Dedifferentiated amniotic fluid mesenchymal stem cell (primary cell): ENCODE results near the gene RHBDD3.
"Not testable (repeated sequence)": the region's sequence is repeated elsewhere in the genome, so short reads cannot be mapped to it uniquely, and the experiment has no call there.

Source experiments
- DNase-seq: peaks from one replicate; pipeline ENCODE4 v3.0.0-alpha.2; 2016; ENCODE audit errors: extremely low spot score

RHBDD3 gene

DNA sequence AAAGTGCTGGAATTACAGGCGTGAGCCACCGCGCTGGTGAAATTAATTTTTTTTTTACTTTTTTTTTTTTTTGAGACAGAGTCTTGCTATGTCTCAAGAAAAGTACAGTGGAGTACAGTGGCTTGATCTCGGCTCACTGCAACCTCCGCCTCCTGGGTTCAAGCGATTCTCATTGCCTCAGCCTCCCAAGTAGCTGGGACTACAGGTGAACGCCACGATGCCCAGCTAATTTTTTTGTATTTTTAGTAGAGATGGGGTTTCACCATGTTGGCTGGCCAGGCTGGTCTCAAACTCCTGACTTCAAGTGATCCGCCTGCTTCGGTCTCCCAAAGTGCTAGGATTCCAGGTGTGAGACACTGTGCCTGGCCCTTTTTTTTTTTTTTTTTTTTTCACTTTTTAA, 19.9 kb downstream of the RHBDD3 start:
- not testable (repeated sequence) for DNase-seq

DNA sequence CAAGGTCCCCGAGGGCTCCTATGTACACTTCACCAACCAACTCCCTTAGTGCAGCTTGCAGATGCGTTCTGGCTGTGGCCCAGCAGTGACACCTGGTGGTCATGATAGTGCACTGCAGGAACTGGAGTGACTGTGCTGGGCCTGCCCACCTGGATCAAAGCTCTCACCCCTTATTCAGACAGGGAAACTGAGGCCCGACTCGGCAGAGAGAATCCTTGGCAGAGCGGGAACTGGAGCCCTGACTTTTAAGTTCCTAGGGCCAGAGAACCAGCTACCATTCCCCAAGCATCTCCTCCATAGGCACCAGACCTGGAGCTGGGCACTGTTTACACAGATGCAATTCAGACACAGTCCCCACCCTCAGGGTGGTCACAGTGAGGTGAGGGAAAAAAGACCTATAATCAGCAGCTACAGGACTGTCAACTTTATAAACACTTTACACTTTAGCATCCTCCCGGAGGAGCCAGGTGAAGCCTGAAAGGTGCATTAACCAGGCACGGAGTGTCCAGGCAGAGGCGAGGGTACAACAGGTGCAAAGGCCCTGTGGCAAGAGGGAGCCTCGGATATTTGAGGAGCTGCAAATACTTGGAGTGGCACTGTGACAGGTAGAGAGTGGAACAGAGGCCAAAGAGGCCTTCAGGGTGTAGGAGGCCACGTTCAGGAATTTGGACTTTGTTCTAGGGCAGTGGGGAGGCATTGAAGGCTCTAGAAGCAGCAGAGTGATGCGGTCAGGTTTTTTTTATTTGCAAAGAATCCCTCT, 22.0 kb downstream of the RHBDD3 start:
- DNase-seq = peak; percentile 56

DNA sequence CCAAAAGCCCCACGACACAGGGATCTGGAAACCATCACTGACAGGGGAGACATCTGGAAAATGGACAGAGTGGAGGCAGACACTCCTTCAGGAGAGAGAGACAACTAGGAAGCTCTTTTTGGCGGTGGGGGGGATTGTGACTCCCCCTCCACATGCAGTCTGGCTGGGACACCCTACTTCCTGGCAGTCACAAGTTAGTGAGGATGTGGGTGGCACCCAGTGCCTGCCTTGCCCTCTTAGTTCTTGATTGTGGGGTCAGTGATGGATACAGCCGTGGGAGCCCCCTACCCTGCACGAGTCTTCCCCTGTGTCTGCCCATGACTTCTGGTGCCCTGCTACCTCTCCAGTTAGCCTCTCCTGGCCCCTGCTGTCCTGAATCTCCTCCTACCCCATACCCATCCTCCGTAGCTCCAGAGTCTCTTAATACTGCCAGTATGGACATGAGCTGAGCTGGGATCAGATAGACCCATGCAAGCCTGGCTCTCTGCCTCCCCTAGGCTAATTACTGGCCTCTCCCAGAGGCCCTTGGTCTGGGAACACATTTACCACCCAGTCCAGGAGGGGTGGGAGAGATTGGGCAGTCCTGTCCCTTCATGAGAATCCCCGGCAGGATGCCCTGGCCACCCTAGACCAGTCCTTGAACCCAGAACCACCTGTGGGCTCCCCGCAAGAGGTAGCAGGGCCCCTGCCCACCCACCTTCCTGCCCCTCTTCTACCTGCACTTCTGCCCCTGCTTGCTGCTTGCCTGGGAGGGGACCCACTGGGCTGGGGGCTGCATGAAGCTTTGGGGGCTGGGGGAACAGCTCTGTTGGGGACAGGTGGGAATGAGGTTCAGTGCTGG, 22.8 kb downstream of the RHBDD3 start:
- no peak for DNase-seq

DNA sequence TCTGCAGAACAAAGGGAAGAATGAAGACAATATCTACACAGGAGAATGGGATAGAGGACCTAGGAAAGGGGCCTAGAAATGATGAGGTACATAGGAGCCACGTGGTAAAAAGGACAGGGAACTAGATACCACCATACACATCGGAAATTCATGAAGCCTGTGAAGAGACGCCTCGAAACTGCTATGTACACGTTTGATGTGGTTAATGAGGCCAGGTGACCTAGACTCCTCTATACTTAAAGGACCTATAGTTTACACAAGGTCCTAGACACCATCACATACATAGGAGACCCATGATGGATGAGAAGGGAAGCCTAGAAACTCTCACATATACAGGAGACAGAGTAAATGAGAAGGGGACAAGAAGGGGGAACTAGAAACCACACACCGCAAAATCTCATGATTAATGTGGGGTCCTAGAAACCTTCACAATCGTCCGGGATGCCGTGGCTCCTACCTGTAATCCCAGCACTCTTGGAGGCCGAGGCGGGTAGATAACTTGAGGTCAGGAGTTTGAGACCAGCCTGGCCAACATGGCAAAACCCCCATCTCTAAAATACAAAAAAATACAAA, 23.8 kb downstream of the RHBDD3 start:
- no peak for DNase-seq

DNA sequence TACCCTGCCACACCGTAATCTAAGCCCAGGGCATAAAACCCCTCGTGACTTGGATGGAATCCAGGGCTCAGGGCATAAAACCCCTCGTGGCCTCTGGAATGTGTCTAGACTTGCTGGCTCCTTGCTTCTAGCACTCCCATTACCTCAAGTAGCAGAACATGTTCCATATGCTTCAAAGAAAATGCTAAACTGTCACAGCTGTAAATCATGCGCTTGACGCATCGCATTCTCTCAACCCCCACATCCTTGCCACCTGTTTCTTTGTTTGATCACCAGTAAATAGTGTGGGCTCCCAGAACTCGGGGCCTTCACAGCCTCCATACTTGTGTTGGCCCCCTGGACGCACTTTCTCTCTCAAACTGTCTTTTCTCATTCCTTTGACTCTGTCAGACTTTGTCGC, 27.3 kb downstream of the RHBDD3 start:
- not testable (repeated sequence) for DNase-seq

DNA sequence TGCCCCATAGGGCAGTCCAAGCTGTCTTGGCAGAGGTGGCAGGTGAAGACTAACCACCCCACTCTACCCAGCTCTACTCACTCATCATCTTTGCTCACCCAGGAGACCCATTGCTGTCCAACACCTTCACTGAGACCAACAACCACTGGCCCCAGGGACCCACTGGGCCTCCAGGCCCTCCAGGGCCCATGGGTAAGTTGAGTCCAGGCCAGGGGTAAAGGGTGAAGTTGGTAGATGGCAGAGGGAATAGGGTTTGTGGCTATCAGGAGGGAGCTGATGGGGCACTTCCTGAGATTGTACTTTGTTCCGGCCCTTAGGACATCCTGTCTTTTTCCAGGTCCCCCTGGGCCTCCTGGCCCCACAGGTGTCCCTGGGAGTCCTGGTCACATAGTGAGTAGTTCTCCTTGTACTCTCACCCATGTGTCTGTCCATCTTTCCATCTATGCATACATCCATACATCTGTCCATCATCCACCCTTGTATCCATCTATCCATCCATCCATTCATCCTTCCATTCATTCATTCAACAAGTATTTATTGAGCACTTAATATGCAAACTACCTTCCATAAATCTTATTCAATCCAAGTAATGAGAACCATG, 34.4 kb downstream of the RHBDD3 start:
- DNase-seq = no peak

DNA sequence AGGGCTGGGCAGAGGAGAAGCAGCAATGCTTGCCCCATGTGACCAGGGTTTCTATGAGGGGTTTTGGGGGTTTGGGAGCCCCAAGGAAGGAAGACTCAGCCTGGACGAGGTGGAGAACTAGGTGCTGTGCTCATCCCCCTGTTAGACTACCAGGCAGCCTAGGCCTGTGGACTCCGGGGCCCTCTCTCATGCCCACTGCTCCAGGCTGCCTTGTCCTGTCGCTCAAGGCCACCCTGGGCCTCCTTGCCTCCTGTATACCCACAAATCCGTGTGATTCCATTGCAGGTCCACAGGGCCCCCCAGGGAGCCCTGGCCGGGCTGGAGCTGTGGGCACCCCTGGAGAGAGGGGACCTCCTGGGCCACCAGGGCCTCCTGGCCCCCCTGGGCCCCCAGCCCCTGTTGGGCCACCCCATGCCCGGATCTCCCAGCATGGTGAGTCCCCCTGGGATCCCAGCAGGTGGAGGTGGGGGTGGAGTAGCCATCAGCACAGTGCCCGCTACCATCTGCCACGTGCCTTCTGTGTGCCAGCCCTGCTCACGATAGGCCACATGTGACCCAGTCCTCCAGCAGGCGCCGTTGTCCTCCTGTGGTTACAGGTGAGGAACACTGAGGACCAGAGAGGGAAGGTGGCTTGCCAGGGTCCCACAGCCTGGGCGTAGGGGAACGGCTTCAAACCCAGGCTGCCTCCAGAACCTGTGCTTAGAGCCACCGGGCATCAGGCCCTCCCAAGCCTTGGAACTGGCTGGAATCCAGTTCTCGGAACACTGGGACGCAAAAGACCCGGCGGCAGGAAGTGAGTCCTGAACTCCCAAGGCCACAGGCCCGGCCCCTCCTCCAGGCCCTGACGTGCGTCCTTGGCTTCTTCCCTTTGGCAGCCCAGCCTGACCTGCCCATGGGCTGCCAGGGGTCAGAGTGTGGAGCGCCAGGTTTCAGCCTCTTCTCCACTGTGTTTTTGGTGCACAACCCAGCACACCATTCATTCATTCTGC, 35.5 kb downstream of the RHBDD3 start:
- DNase-seq = no peak

DNA sequence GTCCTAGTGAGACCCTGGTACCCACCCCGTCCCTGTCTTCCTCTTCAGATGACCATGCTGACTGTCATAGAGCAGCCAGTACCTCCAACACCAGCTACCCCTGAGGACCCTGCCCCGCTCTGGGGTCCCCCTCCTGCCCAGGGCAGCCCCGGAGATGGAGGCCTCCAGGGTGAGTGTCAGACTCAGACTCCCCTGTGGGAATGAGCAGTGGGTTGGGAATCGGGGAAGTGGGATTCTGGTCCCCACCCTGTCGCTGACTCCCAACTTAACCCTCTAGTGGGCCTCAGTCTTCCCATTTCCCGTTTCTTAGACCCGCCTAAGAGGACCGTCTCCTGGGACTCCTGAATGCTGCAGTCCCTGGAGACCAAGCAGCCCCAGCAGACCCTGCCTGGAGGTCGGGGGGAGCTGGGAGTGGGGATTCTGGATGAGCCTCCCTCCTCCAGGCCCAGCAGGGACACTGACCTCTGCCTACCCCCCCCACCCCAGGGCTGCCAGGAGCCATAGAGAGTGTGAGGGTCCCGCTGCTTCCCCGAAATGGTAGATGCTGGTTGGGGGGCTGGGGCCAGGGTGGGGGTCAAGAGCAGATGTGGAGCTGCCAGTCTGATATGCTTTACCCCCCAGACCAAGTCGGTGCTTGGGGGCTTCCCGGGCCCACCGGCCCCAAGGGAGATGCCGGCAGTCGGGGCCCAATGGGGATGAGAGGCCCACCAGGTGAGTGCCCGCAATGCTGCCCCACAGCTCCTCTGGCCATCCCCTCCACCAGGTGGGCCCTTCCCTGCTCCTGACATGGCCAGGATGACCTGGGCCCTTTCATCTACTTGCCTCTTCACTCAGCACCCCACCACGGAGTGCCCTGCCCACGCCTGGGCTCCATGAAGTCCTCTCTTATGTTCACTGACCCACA, 36.6 kb downstream of the RHBDD3 start:
- no peak for DNase-seq

DNA sequence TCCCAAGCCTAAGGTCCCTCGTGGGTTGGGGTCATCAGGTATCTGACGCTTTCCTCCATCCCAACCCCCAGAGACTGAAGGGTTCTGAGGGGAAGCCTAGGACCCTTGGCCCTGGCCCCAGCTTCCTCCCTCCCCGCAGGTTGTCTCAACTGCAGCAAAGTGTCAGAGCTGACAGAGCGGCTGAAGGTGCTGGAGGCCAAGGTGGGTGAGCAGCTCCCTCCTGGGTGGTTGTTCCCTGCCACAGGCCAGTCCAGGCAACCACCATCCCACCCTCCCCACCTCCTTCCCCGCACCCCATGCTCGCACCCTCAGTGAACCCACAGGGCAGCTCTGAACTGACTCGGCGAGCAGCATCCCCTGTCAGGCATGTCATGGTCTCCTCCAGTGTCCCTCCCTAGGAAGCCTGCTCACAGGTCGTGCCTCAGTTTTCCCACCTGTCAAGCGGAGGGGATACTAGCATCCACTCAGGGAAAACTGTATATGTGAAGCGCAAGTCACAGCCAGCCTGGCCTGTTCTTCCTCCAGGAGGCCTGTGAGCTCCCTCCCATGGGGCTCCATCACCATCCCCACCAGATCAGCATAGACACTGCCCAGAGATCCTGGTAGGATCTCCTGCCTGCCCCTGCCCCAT, 41.3 kb downstream of the RHBDD3 start:
- DNase-seq = no peak

DNA sequence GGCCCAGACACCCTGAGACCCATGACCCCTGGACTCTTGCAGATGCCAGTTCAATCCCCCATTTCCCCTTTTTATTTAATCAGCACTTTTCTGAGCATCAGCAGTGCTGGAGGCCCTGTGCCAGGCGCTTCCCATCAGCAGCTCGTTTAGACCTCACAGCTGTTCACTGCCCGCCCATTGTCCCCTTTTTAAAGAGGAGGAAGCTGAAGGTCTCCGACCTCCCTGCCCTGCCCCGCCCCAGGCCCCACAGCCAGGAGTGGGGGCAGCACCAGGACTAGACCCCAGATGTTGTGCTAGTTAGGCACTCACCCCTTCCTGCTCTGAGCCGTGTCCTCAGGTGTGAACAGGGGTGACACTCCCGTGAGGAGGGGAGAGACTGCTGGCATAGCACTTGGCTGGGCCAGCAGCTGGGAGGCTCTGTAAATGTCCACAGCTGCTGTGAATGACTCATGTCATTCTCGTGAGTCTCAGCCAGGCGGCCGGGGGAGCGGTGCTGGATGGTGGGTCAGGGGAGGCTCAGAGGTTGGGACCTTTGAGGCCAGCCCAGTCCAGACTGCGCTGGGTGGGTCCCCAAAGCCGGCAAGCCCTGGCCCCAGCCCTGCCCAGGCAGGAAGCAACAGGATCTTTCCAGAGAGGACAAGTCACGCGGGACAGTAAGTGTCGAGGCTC, 42.2 kb downstream of the RHBDD3 start:
- DNase-seq = no peak

DNA sequence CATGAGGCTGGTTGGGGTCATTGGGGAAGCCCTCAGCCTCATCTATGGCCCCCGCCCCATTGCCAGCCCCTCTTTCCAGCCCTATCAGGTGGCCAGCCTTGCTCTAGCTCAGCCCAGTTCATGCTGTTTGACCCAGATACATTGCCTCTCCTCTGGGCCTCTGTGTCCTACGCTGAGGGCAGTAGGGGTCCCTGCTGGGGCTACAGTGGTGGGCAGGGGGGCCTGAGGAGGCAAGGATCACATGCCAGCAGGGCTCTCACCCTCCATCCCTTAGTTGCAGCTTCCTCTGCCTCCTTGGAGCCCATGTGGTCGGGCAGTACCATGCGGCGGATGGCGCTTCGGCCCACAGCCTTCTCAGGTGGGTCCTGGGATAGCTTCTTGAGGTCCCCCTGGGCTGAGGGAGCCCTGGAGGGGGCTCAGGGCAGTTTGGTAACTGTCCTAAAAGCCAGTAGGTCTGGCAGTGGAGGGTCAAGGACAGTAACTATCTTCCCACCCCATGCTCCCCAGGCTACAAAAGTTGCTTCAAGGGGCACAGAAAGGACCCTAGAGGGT, 42.8 kb downstream of the RHBDD3 start:
- DNase-seq = no peak

DNA sequence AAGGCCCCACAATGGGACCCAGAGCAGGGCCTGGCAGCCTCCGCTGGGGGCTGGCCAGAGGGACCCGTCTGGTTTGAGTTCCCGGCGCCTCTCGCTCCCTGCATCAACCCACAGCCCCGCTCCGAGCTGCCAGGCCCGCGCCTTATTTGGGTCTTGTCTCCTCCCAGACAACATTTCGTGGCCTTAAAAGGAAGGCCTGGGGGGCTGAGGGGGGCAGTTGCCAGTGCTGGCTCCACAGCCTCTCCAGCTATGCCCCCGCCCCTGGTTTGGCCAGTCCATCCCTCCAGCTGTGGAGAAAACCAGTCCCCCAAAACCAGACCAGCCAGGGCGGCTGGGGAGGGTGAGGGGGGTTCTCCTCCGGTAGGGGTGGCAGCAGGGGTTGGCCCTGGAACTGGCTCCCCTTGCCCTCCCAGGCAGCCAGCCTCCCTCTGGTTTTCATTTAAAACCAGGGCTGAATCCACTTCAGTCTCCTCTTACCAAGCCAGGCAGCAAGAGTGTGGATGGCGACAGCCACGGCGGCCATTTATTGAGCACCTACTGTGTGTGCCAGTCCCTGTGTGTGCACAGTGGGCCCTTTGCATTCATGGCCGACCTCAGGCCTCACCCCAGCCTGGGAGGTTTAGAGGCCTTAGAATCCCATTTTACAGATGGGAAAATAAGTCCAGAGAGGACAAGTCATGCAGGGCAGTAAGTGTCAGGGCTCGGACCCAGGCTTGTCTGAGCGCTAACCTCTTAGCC, 43.5 kb downstream of the RHBDD3 start:
- no peak for DNase-seq

DNA sequence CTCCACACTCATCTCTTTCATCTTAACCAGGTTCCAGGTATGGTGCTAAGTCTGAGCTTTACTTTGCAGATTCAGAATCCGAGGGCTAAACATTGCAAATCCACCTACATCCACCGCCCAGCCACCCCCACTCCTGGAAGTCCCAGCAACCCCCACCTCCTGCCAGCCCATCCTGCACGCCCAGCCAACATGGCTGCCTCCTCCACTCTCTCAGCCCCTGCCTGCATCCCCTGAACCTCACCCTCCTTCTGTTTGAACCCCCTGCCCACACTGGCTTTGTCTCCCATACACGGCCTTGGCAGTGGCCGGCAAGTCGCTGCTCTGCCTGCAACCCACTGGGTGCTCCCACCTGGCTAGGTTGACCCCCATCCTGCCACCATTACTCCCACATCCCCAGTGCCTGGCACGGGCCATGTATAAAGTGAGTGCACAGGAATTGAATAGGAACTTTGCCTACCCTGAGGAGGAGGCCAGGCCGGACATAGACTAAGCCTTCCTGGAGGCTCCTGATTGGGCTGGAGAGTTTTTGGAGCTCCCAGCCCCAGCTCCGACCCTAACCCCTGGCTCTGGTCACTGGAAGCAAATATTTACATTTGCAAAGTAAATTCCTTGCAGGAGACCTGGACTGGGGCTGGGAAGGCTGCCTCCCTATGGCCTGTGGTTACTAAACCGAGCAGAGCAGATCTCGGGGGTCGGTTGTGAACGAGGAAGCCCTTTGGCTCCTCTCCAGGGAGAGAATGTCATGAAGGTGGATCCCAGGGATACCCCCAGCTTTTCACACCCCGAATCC, 47.7 kb downstream of the RHBDD3 start:
- no peak for DNase-seq

DNA sequence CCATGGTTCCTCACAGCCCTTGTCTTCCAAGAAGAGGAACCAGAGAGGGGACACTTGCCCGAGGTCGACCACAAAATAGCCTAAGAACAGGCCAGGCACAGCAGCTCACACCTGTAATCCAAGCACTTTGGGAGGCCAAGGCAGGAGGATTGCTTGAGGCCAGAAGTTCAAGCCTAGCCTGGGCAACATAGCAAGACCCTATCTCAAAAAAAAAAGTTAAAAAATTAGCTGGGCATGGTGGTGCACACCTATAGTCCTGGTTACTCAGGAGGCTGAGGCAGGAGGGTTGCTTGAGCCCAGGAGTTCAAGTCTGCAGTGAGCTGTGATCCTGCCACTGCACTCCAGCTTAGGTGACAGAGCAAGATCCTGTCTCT, 48.4 kb downstream of the RHBDD3 start:
- not testable (repeated sequence) for DNase-seq

DNA sequence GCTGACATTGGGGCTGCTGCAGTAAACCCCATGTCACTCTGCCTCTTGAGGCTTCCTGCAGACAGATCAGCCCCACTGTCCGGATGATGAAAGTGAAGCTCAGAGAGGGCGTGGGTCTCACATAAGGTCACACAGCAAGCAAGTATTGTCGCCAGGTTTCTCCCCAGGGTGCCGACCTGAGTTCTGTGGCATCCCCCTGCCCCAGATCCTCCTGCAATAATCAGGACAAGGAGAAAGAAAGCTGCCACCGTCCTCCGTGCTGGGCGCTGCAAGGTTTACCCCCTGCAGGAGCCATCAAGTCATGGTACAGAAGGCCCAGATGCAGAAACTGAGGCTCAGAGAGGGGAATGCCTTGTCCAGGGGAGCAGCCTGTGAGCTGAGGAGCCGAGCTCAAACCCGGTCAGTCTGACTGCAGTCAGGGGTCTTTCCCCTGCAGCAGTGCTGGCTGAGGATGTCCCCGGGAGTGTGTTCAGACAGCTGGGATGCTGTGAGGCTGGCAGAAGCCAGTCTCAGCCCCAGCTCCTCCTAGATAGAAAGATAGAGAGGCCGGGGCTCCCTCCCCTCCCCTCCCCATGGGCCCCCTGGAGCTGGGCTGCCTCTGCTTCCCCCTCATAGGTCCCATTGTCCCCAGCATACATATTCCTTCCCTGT, 48.9 kb downstream of the RHBDD3 start:
- no peak for DNase-seq

DNA sequence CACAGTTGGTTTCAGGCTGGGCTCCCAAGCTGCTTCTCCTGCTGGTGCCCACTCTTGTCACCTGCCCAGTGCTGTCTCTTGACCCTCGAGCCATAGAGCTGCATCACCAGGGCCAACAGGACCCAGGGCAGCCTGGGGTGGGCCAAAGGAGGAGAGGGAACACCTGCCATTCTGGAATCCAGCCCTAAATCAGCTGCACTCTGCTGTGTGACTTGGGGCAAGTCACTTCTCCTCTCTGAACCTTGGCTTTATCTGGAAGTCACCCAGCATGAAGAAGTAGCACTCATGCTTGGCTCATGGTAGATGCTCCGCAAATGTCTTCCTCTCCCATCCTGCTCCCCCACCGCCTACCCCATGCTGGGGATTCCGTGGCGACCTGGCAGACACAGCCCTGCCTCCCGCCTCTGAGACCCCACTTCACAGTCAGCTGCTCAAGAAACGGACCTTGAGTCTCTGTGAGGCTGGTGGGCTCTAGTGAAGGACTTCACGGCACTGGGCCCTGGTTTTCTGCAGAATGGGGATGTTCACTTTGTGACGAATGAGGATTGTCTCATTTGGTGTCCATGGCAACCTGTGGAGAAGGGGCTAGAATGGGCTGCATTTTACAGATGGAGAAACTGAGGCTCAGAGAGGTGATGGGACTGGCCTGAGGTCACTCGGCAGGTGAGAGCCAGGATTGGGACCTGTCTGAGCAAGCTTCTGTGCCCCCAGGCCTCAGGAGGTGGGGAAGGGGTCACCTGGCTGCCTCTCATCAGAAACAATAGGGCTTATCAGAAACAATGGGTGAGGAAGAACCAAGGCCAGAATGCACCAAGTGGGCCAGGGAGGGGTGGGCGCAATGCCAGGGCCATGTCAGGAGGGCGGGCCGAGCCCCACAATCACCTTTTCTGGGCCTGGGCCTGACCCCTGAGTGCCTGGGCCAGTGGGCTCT, 49.7 kb downstream of the RHBDD3 start:
- no peak for DNase-seq
